Measurements from ENCODE around the gene USP19. TPM values are rescaled to one million over a fixed set of nuclear protein-coding genes. Genes with fewer than 3 reads are reported as not detected.

The USP19 gene
- polyA plus RNA-seq, 1 donor from 2014 or later, result 58.5 TPM

DNA sequence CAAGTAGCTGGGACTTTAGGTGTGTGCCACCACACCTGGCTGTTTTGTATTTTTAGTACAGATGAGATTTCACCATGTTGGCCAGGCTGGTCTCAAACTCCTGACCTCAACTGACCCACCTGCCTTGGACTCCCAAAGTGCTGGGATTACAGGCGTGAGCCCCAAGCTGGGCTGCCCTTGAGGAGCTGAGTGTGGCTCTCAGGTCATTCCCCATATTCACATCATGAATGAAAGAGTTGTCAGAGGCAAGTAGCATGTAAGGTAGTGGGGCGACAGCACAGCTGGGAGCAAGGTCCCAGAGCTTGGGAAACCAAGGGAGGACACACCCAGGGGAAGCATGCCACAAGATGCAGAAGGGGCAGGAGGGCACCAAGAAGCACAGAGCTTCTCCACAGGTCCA is 40.6 kb upstream of the USP19 start:
- H3K9me3 ChIP-seq (ENCODE audit: low read length), result no peaks in the 10 kb centered on the region
- H3F3A ChIP-seq (ENCODE audit: insufficient read depth, low read length, poor library complexity, severe bottlenecking), result no peaks in the 10 kb centered on the region

DNA sequence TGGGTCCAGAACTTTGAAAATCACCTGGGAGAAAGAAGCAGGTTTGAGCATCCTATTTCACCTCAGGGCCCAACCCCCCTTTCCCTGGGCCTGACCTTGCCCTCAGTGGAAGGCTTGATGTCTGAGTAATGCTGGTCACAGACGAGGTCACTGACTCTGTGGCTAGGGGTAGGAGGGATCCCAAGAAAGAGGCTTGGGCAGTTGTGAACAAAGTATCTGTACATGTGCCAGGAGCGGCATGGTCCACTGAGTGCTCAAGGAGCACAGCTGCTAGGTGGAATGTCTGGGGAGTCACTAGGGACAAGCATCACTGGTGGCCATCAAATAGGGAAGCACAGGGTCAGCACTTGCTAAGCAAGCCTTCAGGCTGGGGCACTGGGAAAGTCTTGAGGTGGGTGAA is 38.2 kb upstream of the USP19 start:
- Histone ChIP-seq H3K36me3 (ENCODE audit: insufficient read depth, low read length) (no peaks in the 10 kb centered on the region), H3K9ac (ENCODE audit: low read length) (no peak overlapping the region), H3K9me3 (ENCODE audit: low read length) (no peaks in the 10 kb centered on the region), H2AFZ (ENCODE audit: low read depth, low read length) (no peak overlapping the region), H4K20me1 (ENCODE audit: insufficient read depth) (no peaks in the 10 kb centered on the region), H3F3A (ENCODE audit: insufficient read depth, low read length, poor library complexity, severe bottlenecking) (no peaks in the 10 kb centered on the region), H3K79me2 (replicated peaks; ENCODE audit: insufficient read depth, low read length) (no peaks in the 10 kb centered on the region), H3K27me3 (ENCODE audit: insufficient read depth, low read depth, low read length) (no peaks in the 10 kb centered on the region), H3K4me2 (ENCODE audit: low read length) (no peak overlapping the region), H3K9me2 (ENCODE audit: insufficient read depth, low read length) (no peaks in the 10 kb centered on the region), H3K27ac (ENCODE audit: low read length) (no peak overlapping the region), H3K4me3 (ENCODE audit: low read length) (no peak overlapping the region)
- TF ChIP-seq, protein P1, sequence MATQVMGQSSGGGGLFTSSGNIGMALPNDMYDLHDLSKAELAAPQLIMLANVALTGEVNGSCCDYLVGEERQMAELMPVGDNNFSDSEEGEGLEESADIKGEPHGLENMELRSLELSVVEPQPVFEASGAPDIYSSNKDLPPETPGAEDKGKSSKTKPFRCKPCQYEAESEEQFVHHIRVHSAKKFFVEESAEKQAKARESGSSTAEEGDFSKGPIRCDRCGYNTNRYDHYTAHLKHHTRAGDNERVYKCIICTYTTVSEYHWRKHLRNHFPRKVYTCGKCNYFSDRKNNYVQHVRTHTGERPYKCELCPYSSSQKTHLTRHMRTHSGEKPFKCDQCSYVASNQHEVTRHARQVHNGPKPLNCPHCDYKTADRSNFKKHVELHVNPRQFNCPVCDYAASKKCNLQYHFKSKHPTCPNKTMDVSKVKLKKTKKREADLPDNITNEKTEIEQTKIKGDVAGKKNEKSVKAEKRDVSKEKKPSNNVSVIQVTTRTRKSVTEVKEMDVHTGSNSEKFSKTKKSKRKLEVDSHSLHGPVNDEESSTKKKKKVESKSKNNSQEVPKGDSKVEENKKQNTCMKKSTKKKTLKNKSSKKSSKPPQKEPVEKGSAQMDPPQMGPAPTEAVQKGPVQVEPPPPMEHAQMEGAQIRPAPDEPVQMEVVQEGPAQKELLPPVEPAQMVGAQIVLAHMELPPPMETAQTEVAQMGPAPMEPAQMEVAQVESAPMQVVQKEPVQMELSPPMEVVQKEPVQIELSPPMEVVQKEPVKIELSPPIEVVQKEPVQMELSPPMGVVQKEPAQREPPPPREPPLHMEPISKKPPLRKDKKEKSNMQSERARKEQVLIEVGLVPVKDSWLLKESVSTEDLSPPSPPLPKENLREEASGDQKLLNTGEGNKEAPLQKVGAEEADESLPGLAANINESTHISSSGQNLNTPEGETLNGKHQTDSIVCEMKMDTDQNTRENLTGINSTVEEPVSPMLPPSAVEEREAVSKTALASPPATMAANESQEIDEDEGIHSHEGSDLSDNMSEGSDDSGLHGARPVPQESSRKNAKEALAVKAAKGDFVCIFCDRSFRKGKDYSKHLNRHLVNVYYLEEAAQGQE (IDR thresholded peaks at IDR 0.05; ENCODE audit: borderline replicate concordance), result no peak
- TF ChIP-seq POLR2AphosphoS5 (IDR thresholded peaks at IDR 0.05) (no peak), MXI1 (conservative IDR thresholded peaks at IDR 0.05; ENCODE audit: poor library complexity, severe bottlenecking) (no peak), RAD21 (conservative IDR thresholded peaks at IDR 0.05) (no peak), TAF1 (IDR thresholded peaks at IDR 0.05; ENCODE audit: low read depth) (no peak), EZH2 (IDR thresholded peaks at IDR 0.05; ENCODE audit: borderline replicate concordance, insufficient read depth, low read length, poor library complexity, severe bottlenecking) (no peak), EP300 (conservative IDR thresholded peaks at IDR 0.05; ENCODE audit: poor library complexity, severe bottlenecking) (no peak), SMC3 (conservative IDR thresholded peaks at IDR 0.05; ENCODE audit: poor library complexity) (no peak)
- TF ChIP-seq, protein P2, sequence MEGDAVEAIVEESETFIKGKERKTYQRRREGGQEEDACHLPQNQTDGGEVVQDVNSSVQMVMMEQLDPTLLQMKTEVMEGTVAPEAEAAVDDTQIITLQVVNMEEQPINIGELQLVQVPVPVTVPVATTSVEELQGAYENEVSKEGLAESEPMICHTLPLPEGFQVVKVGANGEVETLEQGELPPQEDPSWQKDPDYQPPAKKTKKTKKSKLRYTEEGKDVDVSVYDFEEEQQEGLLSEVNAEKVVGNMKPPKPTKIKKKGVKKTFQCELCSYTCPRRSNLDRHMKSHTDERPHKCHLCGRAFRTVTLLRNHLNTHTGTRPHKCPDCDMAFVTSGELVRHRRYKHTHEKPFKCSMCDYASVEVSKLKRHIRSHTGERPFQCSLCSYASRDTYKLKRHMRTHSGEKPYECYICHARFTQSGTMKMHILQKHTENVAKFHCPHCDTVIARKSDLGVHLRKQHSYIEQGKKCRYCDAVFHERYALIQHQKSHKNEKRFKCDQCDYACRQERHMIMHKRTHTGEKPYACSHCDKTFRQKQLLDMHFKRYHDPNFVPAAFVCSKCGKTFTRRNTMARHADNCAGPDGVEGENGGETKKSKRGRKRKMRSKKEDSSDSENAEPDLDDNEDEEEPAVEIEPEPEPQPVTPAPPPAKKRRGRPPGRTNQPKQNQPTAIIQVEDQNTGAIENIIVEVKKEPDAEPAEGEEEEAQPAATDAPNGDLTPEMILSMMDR (IDR thresholded peaks at IDR 0.05; ENCODE audit: poor library complexity, severe bottlenecking), result no peak

More for the DNA sequence above, 40.6 kb upstream of the USP19 start:
- Histone ChIP-seq H3K9me2 (ENCODE audit: insufficient read depth, low read length) (no peaks in the 10 kb centered on the region), H3K9ac (ENCODE audit: low read length) (no peak overlapping the region), H3K4me3 (ENCODE audit: low read length) (no peak overlapping the region), H3K27ac (ENCODE audit: low read length) (no peak overlapping the region), H3K4me2 (ENCODE audit: low read length) (no peak overlapping the region), H3K36me3 (ENCODE audit: insufficient read depth, low read length) (no peaks in the 10 kb centered on the region), H3K27me3 (ENCODE audit: insufficient read depth, low read depth, low read length) (no peaks in the 10 kb centered on the region), H2AFZ (ENCODE audit: low read depth, low read length) (no peak overlapping the region), H4K20me1 (ENCODE audit: insufficient read depth) (no peaks in the 10 kb centered on the region), H3K79me2 (replicated peaks; ENCODE audit: insufficient read depth, low read length) (peaks cover 18% of the 10 kb centered on the region)
- TF ChIP-seq EZH2 (IDR thresholded peaks at IDR 0.05; ENCODE audit: borderline replicate concordance, insufficient read depth, low read length, poor library complexity, severe bottlenecking), result no peak
- no peak for TF ChIP-seq EP300 (conservative IDR thresholded peaks at IDR 0.05; ENCODE audit: poor library complexity, severe bottlenecking)
- TF ChIP-seq, protein P2 (IDR thresholded peaks at IDR 0.05; ENCODE audit: poor library complexity, severe bottlenecking), result no peak
- no peak for TF ChIP-seq MXI1 (conservative IDR thresholded peaks at IDR 0.05; ENCODE audit: poor library complexity, severe bottlenecking)
- TF ChIP-seq RAD21 (conservative IDR thresholded peaks at IDR 0.05), result no peak
- no peak for TF ChIP-seq TAF1 (IDR thresholded peaks at IDR 0.05; ENCODE audit: low read depth)
- TF ChIP-seq, protein P1 (IDR thresholded peaks at IDR 0.05; ENCODE audit: borderline replicate concordance), result no peak
- TF ChIP-seq SMC3 (conservative IDR thresholded peaks at IDR 0.05; ENCODE audit: poor library complexity), result no peak
- TF ChIP-seq POLR2AphosphoS5 (IDR thresholded peaks at IDR 0.05), result no peak

All from neural cell (in vitro differentiated cells).